GM12878 (cell line): Measurements from ENCODE around the gene ACTMAP. TPM values are rescaled to one million over a fixed set of nuclear protein-coding genes. Genes with fewer than 3 reads are reported as not detected.

Experiments
- ATAC-seq: fragments of 200-7000 bp; cut with Tn5 transposase; 3 replicates; pipeline ENCODE4 v1.9.1; 2020; ENCODE audit warnings: mild to moderate bottlenecking, moderate library complexity
- BruUV-seq: library from RNA; stranded (reverse); fragments of 400-500 nt; replicated peaks from 2 replicates; lab custom pipeline; 2021; lab: Mats Ljungman, UMichigan
- CTCF ChIA-PET: fragments of 300-600 bp; sonication (Branson Sonifier 250); formaldehyde crosslinking; extraction: SDS; loops from one replicate; lab custom pipeline; 2021; ENCODE audit warnings: inconsistent platforms; lab: Yijun Ruan, JAX
- POLR2A ChIA-PET: fragments of 350-600 bp; formaldehyde crosslinking; extraction: SDS; loops from one replicate; lab custom pipeline; 2021; ENCODE audit warnings: inconsistent platforms; lab: Charles Lee
- RAD21 ChIA-PET: fragments of 300-600 bp; sonication (Branson Sonifier 250); formaldehyde crosslinking; loops from one replicate; lab custom pipeline; 2023; ENCODE audit warnings: antibody characterized with exemption; ENCODE audit not compliant: unreplicated experiment; lab: Charles Lee
- SMC1A ChIA-PET: fragments of 300-600 bp; sonication (Branson Sonifier 250); formaldehyde crosslinking; loops from one replicate; lab custom pipeline; 2023; ENCODE audit not compliant: unreplicated experiment, uncharacterized antibody; lab: Charles Lee
- DNase-seq: peaks from one replicate; pipeline ENCODE4 v3.0.0-alpha.2; 2011; ENCODE audit warnings: low read depth, low spot score
- FAIRE-seq: peaks from 3 replicates; lab custom pipeline; 2011; peaks lifted over from hg19 to GRCh38; lab: Jason Lieb, UNC
- H2AFZ ChIP-seq: 2 replicates; pipeline ENCODE4 v1.6.0; 2011; ENCODE audit warnings: low read depth, low read length, control low read depth; ENCODE audit not compliant: control insufficient read depth
- H3K27ac ChIP-seq: 2 replicates; pipeline ENCODE4 v1.5.1; 2011; ENCODE audit warnings: control low read depth; ENCODE audit not compliant: control insufficient read depth, insufficient read depth
- H3K27me3 ChIP-seq, 2 experiments: replicated peaks in 1 of 2; 2 replicates each; pipeline versions ENCODE4 v1.6.0 to v1.6.1; 2011; ENCODE audit warnings: low read length in 1 of 2; ENCODE audit not compliant: control insufficient read depth in 2 of 2, insufficient read depth in 2 of 2
- H3K36me3 ChIP-seq, 2 experiments: 2 replicates each; pipeline ENCODE4 v1.5.1; 2011; ENCODE audit warnings: low read length in 1 of 2; ENCODE audit not compliant: control insufficient read depth in 2 of 2, insufficient read depth in 2 of 2
- H3K4me1 ChIP-seq: 2 replicates; pipeline ENCODE4 v1.6.1; 2011; ENCODE audit warnings: mild to moderate bottlenecking, low read length, moderate library complexity, mixed read lengths; ENCODE audit not compliant: control insufficient read depth, insufficient read depth
- H3K4me2 ChIP-seq: 2 replicates; pipeline ENCODE4 v1.6.0; 2011; ENCODE audit warnings: control low read depth; ENCODE audit not compliant: control insufficient read depth, insufficient read depth
- H3K4me3 ChIP-seq: fragments of 200-600 bp; sonication (generic); 2 replicates; pipeline ENCODE4 v1.5.1; 2016
- H3K79me2 ChIP-seq: 2 replicates; pipeline ENCODE4 v1.6.0; 2011; ENCODE audit warnings: low read length; ENCODE audit not compliant: control insufficient read depth, insufficient read depth
- H3K9ac ChIP-seq: 2 replicates; pipeline ENCODE4 v1.8.0; 2011; ENCODE audit warnings: low read length, control low read depth, mixed read lengths; ENCODE audit not compliant: control insufficient read depth, insufficient read depth
- H3K9me3 ChIP-seq: replicated peaks from 3 replicates; pipeline ENCODE4 v1.5.1; 2011; ENCODE audit warnings: mild to moderate bottlenecking, low read length; ENCODE audit not compliant: control insufficient read depth, insufficient read depth
- H4K20me1 ChIP-seq: 2 replicates; pipeline ENCODE4 v1.6.0; 2011; ENCODE audit not compliant: control insufficient read depth, insufficient read depth
- BHLHE40 ChIP-seq, 2 experiments: fragments of 450-650 bp in 1 of 2; IDR thresholded peaks; 2 replicates each; pipeline ENCODE4 v1.6.1; 2011 to 2017; ENCODE audit warnings: low read depth in 2 of 2, borderline replicate concordance in 1 of 2, improper control_type of control experiment in 1 of 2, low read length in 1 of 2, mild to moderate bottlenecking in 1 of 2
- CEBPB ChIP-seq, 2 experiments: fragments of 150-350 bp in 1 of 2; IDR thresholded peaks; 2 replicates each; pipeline ENCODE4 v1.6.1; 2012 to 2014; ENCODE audit warnings: low read depth in 2 of 2, low read length in 2 of 2, borderline replicate concordance in 1 of 2, inconsistent platforms in 1 of 2
- CHD4 ChIP-seq: fragments of 200-600 bp; sonication (generic); IDR thresholded peaks from 2 replicates; pipeline ENCODE4 v1.6.1; 2016; ENCODE audit warnings: mild to moderate bottlenecking
- E2F4 ChIP-seq: IDR thresholded peaks from 2 replicates; pipeline ENCODE4 v1.6.1; 2012; ENCODE audit warnings: low read depth, low read length, improper control_type of control experiment
- EGR1 ChIP-seq, 2 experiments: IDR thresholded peaks; 1 replicate in 1 of 2; 2 replicates in 1 of 2; pipeline ENCODE4 v1.6.1; 2011 to 2012; ENCODE audit warnings: low read depth in 2 of 2, low read length in 2 of 2, borderline replicate concordance in 1 of 2, mild to moderate bottlenecking in 1 of 2, moderate library complexity in 1 of 2
- FOXK2 ChIP-seq: fragments of 450-650 bp; IDR thresholded peaks from 2 replicates; pipeline ENCODE4 v1.6.1; 2017; ENCODE audit warnings: mild to moderate bottlenecking, moderate library complexity
- GATAD2B ChIP-seq: fragments of 450-650 bp; conservative IDR thresholded peaks from 2 replicates; pipeline ENCODE4 v1.6.1; 2017; ENCODE audit warnings: low read depth, mild to moderate bottlenecking, moderate library complexity
- HDGF ChIP-seq: fragments of 450-650 bp; IDR thresholded peaks from 2 replicates; pipeline ENCODE4 v1.6.1; 2016; ENCODE audit warnings: antibody characterized with exemption
- IRF4 ChIP-seq: IDR thresholded peaks from 2 replicates; pipeline ENCODE4 v1.6.1; 2011; ENCODE audit warnings: low read depth, low read length
- MEF2B ChIP-seq: fragments of 450-650 bp; IDR thresholded peaks from 2 replicates; pipeline ENCODE4 v1.6.1; 2018; ENCODE audit warnings: mild to moderate bottlenecking, moderate library complexity; ENCODE audit not compliant: partially characterized antibody, poor library complexity, severe bottlenecking
- NR2F1 ChIP-seq: fragments of 450-650 bp; conservative IDR thresholded peaks from 2 replicates; pipeline ENCODE4 v1.6.1; 2017; ENCODE audit warnings: mild to moderate bottlenecking
- POLR2AphosphoS5 ChIP-seq: IDR thresholded peaks from 2 replicates; pipeline ENCODE4 v1.6.1; 2011; ENCODE audit warnings: mild to moderate bottlenecking, low read length, inconsistent platforms
- RAD51 ChIP-seq: fragments of 450-650 bp; IDR thresholded peaks from 2 replicates; pipeline ENCODE4 v1.6.1; 2016; ENCODE audit warnings: moderate library complexity, mild to moderate bottlenecking, inconsistent platforms
- RBBP5 ChIP-seq: fragments of 200-600 bp; sonication (generic); conservative IDR thresholded peaks from 2 replicates; pipeline ENCODE4 v1.6.1; 2016
- SMAD5 ChIP-seq: IDR thresholded peaks from 2 replicates; pipeline ENCODE4 v1.6.1; 2016; ENCODE audit warnings: antibody characterized with exemption, low read depth
- SREBF1 ChIP-seq: IDR thresholded peaks from 2 replicates; pipeline ENCODE4 v1.6.1; 2012; ENCODE audit warnings: mild to moderate bottlenecking, low read length
- STAT1 ChIP-seq: fragments of 450-650 bp; conservative IDR thresholded peaks from 2 replicates; pipeline ENCODE4 v1.6.1; 2014; ENCODE audit warnings: antibody characterized with exemption, mild to moderate bottlenecking
- TAF1 ChIP-seq: IDR thresholded peaks from 2 replicates; pipeline ENCODE4 v1.6.1; 2011; ENCODE audit warnings: mild to moderate bottlenecking, low read depth, low read length, borderline replicate concordance
- YY1 ChIP-seq: IDR thresholded peaks from 2 replicates; pipeline ENCODE4 v1.6.1; 2011; ENCODE audit warnings: low read depth, mild to moderate bottlenecking, low read length
- ZBTB11 ChIP-seq: fragments of 450-650 bp; formaldehyde crosslinking; IDR thresholded peaks from 2 replicates; pipeline ENCODE4 v1.5.0; 2022; ENCODE audit warnings: mild to moderate bottlenecking, missing genetic modification characterization
- ZNF217 ChIP-seq: fragments of 450-650 bp; IDR thresholded peaks from 2 replicates; pipeline ENCODE4 v1.6.1; 2017; ENCODE audit warnings: antibody characterized with exemption, mild to moderate bottlenecking
- ZSCAN29 ChIP-seq: fragments of 450-650 bp; IDR thresholded peaks from 2 replicates; pipeline ENCODE4 v1.6.1; 2017; ENCODE audit warnings: mild to moderate bottlenecking, moderate library complexity
- WGBS: methylation state at CpG from one replicate; pipeline ENCODE4 v1.1.6; 2016; ENCODE audit warnings: low lambda C conversion rate; ENCODE audit not compliant: insufficient replicate concordance, insufficient coverage; ENCODE audit errors: missing lambda C conversion rate; 5-methylcytosine and 5-hydroxymethylcytosine counted together
- in situ Hi-C: fragments of 300-500 bp; cut with MboI; formaldehyde crosslinking; loops from 9 replicates; pipeline ENCODE4 v1.14.3; 2018; ENCODE audit warnings: mixed read lengths
- intact Hi-C: fragments of 100-400 bp; cut with micrococcal nuclease; formaldehyde crosslinking; loops from one replicate; pipeline ENCODE4 v1.14.2; 2022; ENCODE audit not compliant: unreplicated experiment
- polyA plus RNA-seq, 11 experiments: library from polyadenylated mRNA; depleted of rRNA in 4 of 11; unstranded in 6 of 11; stranded (reverse) in 5 of 11; fragments of >200 nt; fragmentation: Nextera tagmentation in 4 of 11; fragmentation: Illumina TruSeq in 1 of 11; extraction: Ambion mirVana in 4 of 11; extraction: Trizol in 1 of 11; gene quantifications; 1 replicate in 1 of 11; 2 replicates in 10 of 11; pipeline versions ENCODE4 v1.2.1 to v1.2.3, GENCODE V29; 2011 to 2016; ENCODE audit warnings: inconsistent platforms in 2 of 11, missing spikeins in 2 of 11, low read depth in 1 of 11
- total RNA-seq, 4 experiments: library from RNA; depleted of rRNA in 3 of 4; stranded (reverse); fragments of >200 nt in 3 of 4; fragmentation: Illumina TruSeq in 1 of 4; extraction: Trizol in 1 of 4; gene quantifications; 2 replicates each; pipeline versions ENCODE4 v1.2.1 to v1.2.3, GENCODE V29; 2013 to 2021

The ACTMAP gene
- total and polyA plus RNA-seq, 10 of the 15 experiments (the other 5 are each of a cell fraction or from before 2014, with no cell fraction given): 3.0 to 26.2 (median 11.1) TPM

GRCh38 chr19:40702337-40703012 lies 47.8 kb downstream of the ACTMAP start (continued):
- TF ChIP-seq GATAD2B: no peak
- TF ChIP-seq FOXK2: no peak
- no peak for TF ChIP-seq ZSCAN29
- TF ChIP-seq HDGF: no peak

GRCh38 chr19:40701758-40702157 lies 48.5 kb downstream of the ACTMAP start:
- no peak overlapping the region for H2AFZ ChIP-seq
- CTCF ChIA-PET: no interaction called here
- TF ChIP-seq CEBPB (IDR thresholded peaks at IDR 0.05; ENCODE audit: borderline replicate concordance in 1 of 2, low read depth in 2 of 2, low read length in 2 of 2) (no peak), SMAD5 (no peak), RAD51 (no peak), IRF4 (no peak), ZNF217 (no peak), NR2F1 (no peak), ZBTB11 (CRISPR knock-in tag) (no peak), YY1 (no peak), RBBP5 (no peak), EGR1 (IDR thresholded peaks at IDR 0.05; ENCODE audit: borderline replicate concordance in 1 of 2, low read depth in 2 of 2, low read length in 2 of 2) (no peak), STAT1 (no peak), SREBF1 (no peak), E2F4 (no peak), BHLHE40 (IDR thresholded peaks at IDR 0.05; ENCODE audit: borderline replicate concordance in 1 of 2, low read depth in 2 of 2, low read length in 1 of 2) (no peak), MEF2B (no peak), CHD4 (no peak), TAF1 (no peak), POLR2AphosphoS5 (no peak)

More at GRCh38 chr19:40701758-40702157, 48.5 kb downstream of the ACTMAP start:
- ChIA-PET SMC1A (no interaction called here), RAD21 (no interaction called here), POLR2A (interaction anchor here (0.6 kb wide), 2 partner anchors 30 to 53 kb away, joined by 6 to 11 read pairs; no protein-coding TSS in a partner anchor)
- Histone ChIP-seq H4K20me1 (no peaks in the 10 kb centered on the region), H3K27me3 (no peaks in the 10 kb centered on the region), H3K4me3 (no peak overlapping the region), H3K36me3 (peaks cover 3 to 6% of the 10 kb centered on the region in 2 experiments), H3K9ac (no peak overlapping the region), H3K4me2 (no peak overlapping the region), H3K27ac (no peak overlapping the region), H3K9me3 (no peaks in the 10 kb centered on the region), H3K4me1 (no peaks in the 10 kb centered on the region), H3K79me2 (no peaks in the 10 kb centered on the region)
- in situ Hi-C loops: no loop called here
- no TSS peak for BruUV-seq
- no peak for FAIRE-seq
- DNase-seq: no peak
- 87% methylated on average over 6 of the region's 6 CpGs for WGBS
- no peak for ATAC-seq
- intact Hi-C loops: no loop called here
